Panc1 (cell line): Measurements from ENCODE around the gene BTBD17. TPM values are rescaled to one million over a fixed set of nuclear protein-coding genes. Genes with fewer than 3 reads are reported as not detected.

ENCODE experiments used
- ATAC-seq: fragments of 200-7000 bp; cut with Tn5 transposase; 2 replicates; pipeline ENCODE4 v1.9.1; 2020; ENCODE audit warnings: mild to moderate bottlenecking, moderate library complexity
- BruUV-seq: library from RNA; stranded (reverse); fragments of 400-500 nt; replicated peaks from 2 replicates; lab custom pipeline; 2021; lab: Mats Ljungman, UMichigan
- CTCF ChIA-PET: fragments of 300-600 bp; sonication (Branson Sonifier 250); formaldehyde crosslinking; loops from one replicate; lab custom pipeline; 2022; ENCODE audit warnings: antibody characterized with exemption; lab: Charles Lee
- POLR2A ChIA-PET: fragments of 300-600 bp; sonication (Branson Sonifier 250); formaldehyde crosslinking; loops from one replicate; lab custom pipeline; 2022; ENCODE audit warnings: antibody characterized with exemption; lab: Charles Lee
- DNase-seq: peaks from one replicate; pipeline ENCODE4 v3.0.0-alpha.2; 2010; ENCODE audit warnings: low read depth, low spot score
- H3K27ac ChIP-seq: 2 replicates; pipeline ENCODE4 v1.5.1; 2011; ENCODE audit warnings: mild to moderate bottlenecking, low read length, inconsistent platforms
- H3K27me3 ChIP-seq: fragments of 200-500 bp; sonication (Bioruptor generic); 2 replicates; pipeline ENCODE4 v1.6.0; 2014; ENCODE audit warnings: low read length, inconsistent platforms; ENCODE audit not compliant: control insufficient read depth, insufficient read depth
- H3K36me3 ChIP-seq: fragments of 200-500 bp; sonication (Bioruptor generic); 2 replicates; pipeline ENCODE4 v1.5.1; 2014; ENCODE audit warnings: inconsistent platforms, mild to moderate bottlenecking, low read length, moderate library complexity; ENCODE audit not compliant: control insufficient read depth, insufficient read depth
- H3K4me1 ChIP-seq: 2 replicates; pipeline ENCODE4 v1.5.1; 2011; ENCODE audit warnings: inconsistent platforms, mild to moderate bottlenecking, low read length, moderate library complexity; ENCODE audit not compliant: control insufficient read depth, insufficient read depth
- H3K4me3 ChIP-seq, 2 experiments: 2 replicates each; pipeline ENCODE4 v1.5.1; 2011 to 2012; ENCODE audit warnings: low read depth in 2 of 2, low read length in 2 of 2, mild to moderate bottlenecking in 2 of 2, inconsistent platforms in 1 of 2, moderate library complexity in 1 of 2
- H3K9me3 ChIP-seq: fragments of 200-500 bp; sonication (Bioruptor generic); 2 replicates; pipeline ENCODE4 v1.5.1; 2014; ENCODE audit warnings: low read depth, mild to moderate bottlenecking, inconsistent platforms, low read length, moderate library complexity; ENCODE audit not compliant: control insufficient read depth, insufficient read depth
- POLR2AphosphoS5 ChIP-seq: IDR thresholded peaks from 2 replicates; pipeline ENCODE4 v1.6.1; 2012; ENCODE audit warnings: mild to moderate bottlenecking, low read depth, low read length, moderate library complexity
- SIN3A ChIP-seq: IDR thresholded peaks from 2 replicates; pipeline ENCODE4 v1.6.1; 2012; ENCODE audit warnings: low read depth, mild to moderate bottlenecking, low read length, moderate library complexity, borderline replicate concordance; ENCODE audit not compliant: insufficient read depth
- TCF7L2 ChIP-seq: IDR thresholded peaks from 2 replicates; pipeline ENCODE4 v1.6.1; 2011; ENCODE audit warnings: mild to moderate bottlenecking, low read depth, low read length, inconsistent platforms
- in situ Hi-C: cut with HindIII; loops from 2 replicates; pipeline ENCODE4 v1.10.0; 2016; ENCODE audit warnings: low sequenced_read_pairs, low pct_unique_long_range_greater_than_20kb
- intact Hi-C: fragments of 100-400 bp; cut with micrococcal nuclease; formaldehyde crosslinking; loops from one replicate; pipeline ENCODE4 v1.10.0; 2022; ENCODE audit not compliant: unreplicated experiment
- total RNA-seq: library from RNA; stranded (reverse); gene quantifications from one replicate; pipeline ENCODE4 v1.2.1, GENCODE V29; 2021; ENCODE audit not compliant: unreplicated experiment
- TF ChIP-seq, protein P1 (sequence below): fragments of 450-650 bp; IDR thresholded peaks from 2 replicates; pipeline ENCODE4 v1.5.1; 2017; ENCODE audit warnings: mild to moderate bottlenecking
- TF ChIP-seq, protein P2 (sequence below), 2 experiments: IDR thresholded peaks; 2 replicates each; pipeline ENCODE4 v1.6.1; 2011 to 2012; ENCODE audit warnings: low read depth in 2 of 2, control low read depth in 1 of 2, low read length in 1 of 2, mild to moderate bottlenecking in 1 of 2, moderate library complexity in 1 of 2; ENCODE audit not compliant: insufficient read depth in 1 of 2

BTBD17 gene
- total RNA-seq, 1 experiment from 2014 or later = not detected

DNA sequence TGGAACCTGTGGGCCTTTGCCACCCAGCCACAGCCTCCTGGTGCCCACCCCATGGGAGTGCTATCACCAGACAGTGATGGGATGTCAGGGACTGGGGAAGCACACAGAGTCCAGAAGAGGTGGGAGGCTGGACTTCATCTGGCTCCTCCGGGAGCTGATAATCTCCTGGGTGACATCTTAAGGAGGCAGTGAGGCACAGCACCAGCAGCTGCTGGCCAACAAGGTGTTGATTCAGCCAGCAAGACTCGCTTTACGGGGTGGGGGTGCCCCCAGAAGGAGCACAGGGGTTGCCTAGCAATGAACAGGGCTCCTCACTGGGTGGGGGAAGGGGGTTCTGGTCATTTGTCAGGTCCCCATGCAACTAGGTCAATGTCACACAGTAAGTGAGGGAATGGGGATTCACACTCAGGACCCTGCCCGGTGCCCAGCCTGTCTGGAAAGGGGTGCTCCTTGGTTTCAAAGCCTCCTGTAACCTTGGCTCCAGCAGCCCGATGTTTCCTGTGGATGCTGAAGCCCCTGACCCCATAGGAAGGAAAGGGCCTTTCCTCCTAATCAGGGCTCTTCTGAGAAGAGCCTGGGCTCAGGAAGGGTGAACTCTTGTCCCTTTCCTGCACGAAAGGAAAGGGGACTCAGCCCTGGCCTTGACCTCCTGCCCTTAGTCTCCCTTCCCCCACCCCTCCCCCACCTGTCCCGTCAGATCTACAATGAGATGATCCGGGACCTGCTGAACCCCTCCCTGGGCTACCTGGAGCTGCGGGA lies 18.0 kb downstream of the BTBD17 start:
- Histone ChIP-seq H3K27me3 (no peaks in the 10 kb centered on the region; the same call in 1 of the 2 replicates), H3K4me3 (no peak overlapping the region), H3K4me1 (no peaks in the 10 kb centered on the region), H3K27ac (no peak overlapping the region), H3K36me3 (no peaks in the 10 kb centered on the region), H3K9me3 (no peaks in the 10 kb centered on the region)
- DNase-seq (no peak), ATAC-seq (no peak)
- intact Hi-C loops (no loop called here), in situ Hi-C loops (no loop called here)
- TF ChIP-seq TCF7L2 (no peak), POLR2AphosphoS5 (no peak), SIN3A (no peak)
- TF ChIP-seq, protein P1, sequence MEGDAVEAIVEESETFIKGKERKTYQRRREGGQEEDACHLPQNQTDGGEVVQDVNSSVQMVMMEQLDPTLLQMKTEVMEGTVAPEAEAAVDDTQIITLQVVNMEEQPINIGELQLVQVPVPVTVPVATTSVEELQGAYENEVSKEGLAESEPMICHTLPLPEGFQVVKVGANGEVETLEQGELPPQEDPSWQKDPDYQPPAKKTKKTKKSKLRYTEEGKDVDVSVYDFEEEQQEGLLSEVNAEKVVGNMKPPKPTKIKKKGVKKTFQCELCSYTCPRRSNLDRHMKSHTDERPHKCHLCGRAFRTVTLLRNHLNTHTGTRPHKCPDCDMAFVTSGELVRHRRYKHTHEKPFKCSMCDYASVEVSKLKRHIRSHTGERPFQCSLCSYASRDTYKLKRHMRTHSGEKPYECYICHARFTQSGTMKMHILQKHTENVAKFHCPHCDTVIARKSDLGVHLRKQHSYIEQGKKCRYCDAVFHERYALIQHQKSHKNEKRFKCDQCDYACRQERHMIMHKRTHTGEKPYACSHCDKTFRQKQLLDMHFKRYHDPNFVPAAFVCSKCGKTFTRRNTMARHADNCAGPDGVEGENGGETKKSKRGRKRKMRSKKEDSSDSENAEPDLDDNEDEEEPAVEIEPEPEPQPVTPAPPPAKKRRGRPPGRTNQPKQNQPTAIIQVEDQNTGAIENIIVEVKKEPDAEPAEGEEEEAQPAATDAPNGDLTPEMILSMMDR = no peak
- TF ChIP-seq, protein P2, sequence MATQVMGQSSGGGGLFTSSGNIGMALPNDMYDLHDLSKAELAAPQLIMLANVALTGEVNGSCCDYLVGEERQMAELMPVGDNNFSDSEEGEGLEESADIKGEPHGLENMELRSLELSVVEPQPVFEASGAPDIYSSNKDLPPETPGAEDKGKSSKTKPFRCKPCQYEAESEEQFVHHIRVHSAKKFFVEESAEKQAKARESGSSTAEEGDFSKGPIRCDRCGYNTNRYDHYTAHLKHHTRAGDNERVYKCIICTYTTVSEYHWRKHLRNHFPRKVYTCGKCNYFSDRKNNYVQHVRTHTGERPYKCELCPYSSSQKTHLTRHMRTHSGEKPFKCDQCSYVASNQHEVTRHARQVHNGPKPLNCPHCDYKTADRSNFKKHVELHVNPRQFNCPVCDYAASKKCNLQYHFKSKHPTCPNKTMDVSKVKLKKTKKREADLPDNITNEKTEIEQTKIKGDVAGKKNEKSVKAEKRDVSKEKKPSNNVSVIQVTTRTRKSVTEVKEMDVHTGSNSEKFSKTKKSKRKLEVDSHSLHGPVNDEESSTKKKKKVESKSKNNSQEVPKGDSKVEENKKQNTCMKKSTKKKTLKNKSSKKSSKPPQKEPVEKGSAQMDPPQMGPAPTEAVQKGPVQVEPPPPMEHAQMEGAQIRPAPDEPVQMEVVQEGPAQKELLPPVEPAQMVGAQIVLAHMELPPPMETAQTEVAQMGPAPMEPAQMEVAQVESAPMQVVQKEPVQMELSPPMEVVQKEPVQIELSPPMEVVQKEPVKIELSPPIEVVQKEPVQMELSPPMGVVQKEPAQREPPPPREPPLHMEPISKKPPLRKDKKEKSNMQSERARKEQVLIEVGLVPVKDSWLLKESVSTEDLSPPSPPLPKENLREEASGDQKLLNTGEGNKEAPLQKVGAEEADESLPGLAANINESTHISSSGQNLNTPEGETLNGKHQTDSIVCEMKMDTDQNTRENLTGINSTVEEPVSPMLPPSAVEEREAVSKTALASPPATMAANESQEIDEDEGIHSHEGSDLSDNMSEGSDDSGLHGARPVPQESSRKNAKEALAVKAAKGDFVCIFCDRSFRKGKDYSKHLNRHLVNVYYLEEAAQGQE (IDR thresholded peaks at IDR 0.05; ENCODE audit: insufficient read depth in 1 of 2, low read depth in 2 of 2, low read length in 1 of 2) = no peak
- ChIA-PET CTCF (interaction anchor here (0.7 kb wide), 1 partner anchor 11 kb away, joined by 5 read pairs; no protein-coding TSS in a partner anchor), POLR2A (no interaction called here)
- BruUV-seq = no TSS peak

DNA sequence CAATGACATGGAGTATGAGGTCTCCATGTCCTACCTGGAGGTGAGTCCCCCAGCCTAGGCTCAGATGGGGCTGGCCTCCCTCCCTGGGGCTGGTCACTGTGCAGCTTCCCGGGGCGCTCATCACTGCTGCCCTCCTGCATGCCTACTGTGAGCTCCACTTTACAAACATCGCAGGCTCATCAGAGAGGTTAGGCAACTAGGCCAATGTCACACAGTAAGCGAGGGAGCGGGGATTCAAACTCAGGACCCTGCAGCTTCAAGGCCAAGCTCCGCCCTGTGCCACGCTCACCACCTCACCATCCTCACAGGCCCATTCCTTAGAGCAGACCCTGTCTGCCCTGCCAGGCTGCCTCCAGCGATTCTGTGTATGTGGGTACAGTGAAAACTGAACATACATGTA lies 18.5 kb downstream of the BTBD17 start:
- TF ChIP-seq, protein P1 = no peak
- TF ChIP-seq, protein P2 (IDR thresholded peaks at IDR 0.05; ENCODE audit: insufficient read depth in 1 of 2, low read depth in 2 of 2, low read length in 1 of 2) = no peak
- TF ChIP-seq SIN3A (no peak), TCF7L2 (no peak), POLR2AphosphoS5 (no peak)
- no TSS peak for BruUV-seq
- H3K27ac ChIP-seq = no peak overlapping the region
- H3K4me3 ChIP-seq = no peak overlapping the region
- no peaks in the 10 kb centered on the region for H3K27me3 ChIP-seq
- intact Hi-C loops (no loop called here), in situ Hi-C loops (no loop called here)
- DNase-seq (no peak), ATAC-seq (no peak)
- no peaks in the 10 kb centered on the region for H3K4me1 ChIP-seq
- CTCF ChIA-PET = no interaction called here
- H3K9me3 ChIP-seq = no peaks in the 10 kb centered on the region
- H3K36me3 ChIP-seq = no peaks in the 10 kb centered on the region
- POLR2A ChIA-PET = no interaction called here
